ENCODE data around the gene NOL12. TPM values are rescaled to one million over a fixed set of nuclear protein-coding genes. Genes with fewer than 3 reads are reported as not detected.

The NOL12 gene
- total and polyA plus RNA-seq, 10 donors, result 24.0 to 55.3 (median 30.7) TPM

- WGBS, 5 donors, result 85 to 90% (median 88%) methylated on average over 16 of the region's 16 CpGs
Observed at GRCh38 chr22:37663521-37664140, 22.5 kb upstream of the NOL12 start.

GRCh38 chr22:37664249-37665101 is 21.7 kb upstream of the NOL12 start:
- 84 to 91% (median 86%) methylated on average over 16 of the region's 16 CpGs for WGBS, 5 donors
- no peak for DNase-seq
- TF ChIP-seq POLR2A (IDR thresholded peaks at IDR 0.05) (no peak), CTCF (IDR thresholded peaks at IDR 0.05 in 8 of 11, conservative IDR thresholded peaks at IDR 0.05 in 3 of 11) (no peak), POLR2AphosphoS5 (IDR thresholded peaks at IDR 0.05) (no peak)
- intact Hi-C loops (cut with DNase I; ENCODE audit: low total_unique reads), result no loop called here
- H3K9me3 ChIP-seq, result no peaks in the 10 kb centered on the region
- no peaks in the 10 kb centered on the region for H3K27me3 ChIP-seq (replicated peaks in 1 of 7)
- peaks cover 13 to 41% (median 31%) of the 10 kb centered on the region in 6 donors for H3K4me1 ChIP-seq
- no peak overlapping the region for H3K4me3 ChIP-seq
- no peak overlapping the region for H3K27ac ChIP-seq
- H3K36me3 ChIP-seq, result peaks cover 0 to 33% (median 17%) of the 10 kb centered on the region in 6 donors

More at GRCh38 chr22:37663521-37664140, 22.5 kb upstream of the NOL12 start:
- DNase-seq, result no peak
- peaks cover 0 to 33% (median 17%) of the 10 kb centered on the region in 6 donors for H3K36me3 ChIP-seq
- peaks cover 14 to 45% (median 36%) of the 10 kb centered on the region in 6 donors for H3K4me1 ChIP-seq
- no peaks in the 10 kb centered on the region for H3K27me3 ChIP-seq (replicated peaks in 1 of 7)
- TF ChIP-seq POLR2A (IDR thresholded peaks at IDR 0.05), result no peak
- no peak for TF ChIP-seq POLR2AphosphoS5 (IDR thresholded peaks at IDR 0.05)
- no peak for TF ChIP-seq CTCF (IDR thresholded peaks at IDR 0.05 in 8 of 11, conservative IDR thresholded peaks at IDR 0.05 in 3 of 11)
- no peaks in the 10 kb centered on the region for H3K9me3 ChIP-seq
- intact Hi-C loops (cut with DNase I; ENCODE audit: low total_unique reads), result no loop called here
- no peak overlapping the region for H3K4me3 ChIP-seq
- peak overlapping the region in 1 of 8 donors; percentile 35 for H3K27ac ChIP-seq

GRCh38 chr22:37665487-37665886 is 20.7 kb upstream of the NOL12 start:
- H3K4me3 ChIP-seq, result no peak overlapping the region
- 94 to 100% (median 97%) methylated on average over 1 to 24 of the region's 24 CpGs for WGBS, 5 donors
- no peaks in the 10 kb centered on the region for H3K9me3 ChIP-seq
- intact Hi-C loops (cut with DNase I; ENCODE audit: low total_unique reads), result no loop called here
- H3K27me3 ChIP-seq (replicated peaks in 1 of 7), result no peaks in the 10 kb centered on the region
- peak; percentile 74 for DNase-seq
- H3K36me3 ChIP-seq, result peaks cover 0 to 33% (median 17%) of the 10 kb centered on the region in 6 donors
- H3K4me1 ChIP-seq, result peaks cover 5 to 31% (median 21%) of the 10 kb centered on the region in 6 donors
- TF ChIP-seq POLR2AphosphoS5 (IDR thresholded peaks at IDR 0.05), result peak in 1 of 3 donors; percentile 61
- TF ChIP-seq POLR2A (IDR thresholded peaks at IDR 0.05), result no peak
- TF ChIP-seq CTCF (IDR thresholded peaks at IDR 0.05 in 8 of 11, conservative IDR thresholded peaks at IDR 0.05 in 3 of 11), result no peak
- no peak overlapping the region for H3K27ac ChIP-seq

GRCh38 chr22:37669586-37669985 is 16.6 kb upstream of the NOL12 start:
- H3K9me3 ChIP-seq, result no peaks in the 10 kb centered on the region
- no peak for DNase-seq
- no peak for TF ChIP-seq CTCF (IDR thresholded peaks at IDR 0.05 in 8 of 11, conservative IDR thresholded peaks at IDR 0.05 in 3 of 11)
- no peaks in the 10 kb centered on the region for H3K27me3 ChIP-seq (replicated peaks in 1 of 7)
- 76 to 90% (median 80%) methylated on average over 6 of the region's 6 CpGs for WGBS, 5 donors
- no peak overlapping the region for H3K4me3 ChIP-seq
- H3K27ac ChIP-seq, result no peak overlapping the region
- peaks cover 2 to 30% (median 24%) of the 10 kb centered on the region in 6 donors for H3K4me1 ChIP-seq
- intact Hi-C loops (cut with DNase I; ENCODE audit: low total_unique reads), result no loop called here
- H3K36me3 ChIP-seq, result peaks cover 0 to 33% (median 17%) of the 10 kb centered on the region in 6 donors

Data from spleen (tissue), 11 donors.